GM10248 (cell line): ENCODE measurements around the gene ENC1.

Experiments
- CTCF ChIA-PET: fragments of 300-600 bp; sonication (Branson Sonifier 250); formaldehyde crosslinking; extraction: SDS; loops from one replicate; lab custom pipeline; 2021; ENCODE audit warnings: antibody characterized with exemption; lab: Yijun Ruan, JAX
- POLR2A ChIA-PET: fragments of 350-650 bp; sonication (Branson Sonifier 250); formaldehyde crosslinking; extraction: SDS; loops from one replicate; lab custom pipeline; 2020; ENCODE audit warnings: antibody characterized with exemption; lab: Yijun Ruan, JAX
- DNase-seq: peaks from one replicate; pipeline ENCODE4 v3.0.0; 2012; ENCODE audit errors: extremely low spot score
- CTCF ChIP-seq: IDR thresholded peaks from 2 replicates; pipeline ENCODE4 v1.5.1; 2012; ENCODE audit warnings: mild to moderate bottlenecking, low read depth; ENCODE audit errors: extremely low read depth, missing control alignments, control extremely low read depth

Gene ENC1

GRCh38 chr5:74647096-74647495 is 6.6 kb upstream of the ENC1 start:
- CTCF ChIA-PET, result interaction anchor here (1.0 to 2.0 kb wide), 7 partner anchors 13 to 1056 kb away, joined by 3 to 18 read pairs (median 4); no protein-coding TSS in a partner anchor
- TF ChIP-seq CTCF, result no peak
- POLR2A ChIA-PET, result no interaction called here
- DNase-seq, result no peak

- DNase-seq, result no peak
- CTCF ChIA-PET, result interaction anchor here (1.1 to 5.4 kb wide), 5 partner anchors 9 to 741 kb away, joined by 3 to 45 read pairs (median 3); no protein-coding TSS in a partner anchor
- TF ChIP-seq CTCF, result no peak
- POLR2A ChIA-PET, result no interaction called here
Observed at GRCh38 chr5:74643111-74643562, 2.6 kb upstream of the ENC1 start.

- POLR2A ChIA-PET, result no interaction called here
- CTCF ChIA-PET, result interaction anchor here (1.1 to 5.4 kb wide), 5 partner anchors 9 to 740 kb away, joined by 3 to 45 read pairs (median 4); no protein-coding TSS in a partner anchor
- TF ChIP-seq CTCF, result no peak
- DNase-seq, result no peak
Observed at GRCh38 chr5:74642543-74642863, 2.0 kb upstream of the ENC1 start.

GRCh38 chr5:74641735-74642542 is 1.4 kb upstream of the ENC1 start:
- DNase-seq, result peak; percentile 26
- TF ChIP-seq CTCF, result peak; percentile 58
- ChIA-PET CTCF (interaction anchor here (0.9 to 5.4 kb wide), 6 partner anchors 8 to 740 kb away, joined by 3 to 45 read pairs (median 4); no protein-coding TSS in a partner anchor), POLR2A (no interaction called here)

- CTCF ChIA-PET, result interaction anchor here (0.7 to 5.4 kb wide), 12 partner anchors 8 to 739 kb away, joined by 3 to 45 read pairs (median 4); no protein-coding TSS in a partner anchor
- DNase-seq, result peak; percentile 35
- no peak for TF ChIP-seq CTCF
- POLR2A ChIA-PET, result no interaction called here
Observed at GRCh38 chr5:74640954-74641734, 616 bp upstream of the ENC1 start.

- ChIA-PET POLR2A (no interaction called here), CTCF (interaction anchor here (1.3 to 5.4 kb wide), 6 partner anchors 10 to 738 kb away, joined by 3 to 45 read pairs (median 5); no protein-coding TSS in a partner anchor)
- no peak for TF ChIP-seq CTCF
- peak; percentile 25 for DNase-seq
Observed at GRCh38 chr5:74639807-74640449, 600 bp downstream of the ENC1 start.
